ENCODE results near the gene PRRC2C.

PRRC2C gene

DNA sequence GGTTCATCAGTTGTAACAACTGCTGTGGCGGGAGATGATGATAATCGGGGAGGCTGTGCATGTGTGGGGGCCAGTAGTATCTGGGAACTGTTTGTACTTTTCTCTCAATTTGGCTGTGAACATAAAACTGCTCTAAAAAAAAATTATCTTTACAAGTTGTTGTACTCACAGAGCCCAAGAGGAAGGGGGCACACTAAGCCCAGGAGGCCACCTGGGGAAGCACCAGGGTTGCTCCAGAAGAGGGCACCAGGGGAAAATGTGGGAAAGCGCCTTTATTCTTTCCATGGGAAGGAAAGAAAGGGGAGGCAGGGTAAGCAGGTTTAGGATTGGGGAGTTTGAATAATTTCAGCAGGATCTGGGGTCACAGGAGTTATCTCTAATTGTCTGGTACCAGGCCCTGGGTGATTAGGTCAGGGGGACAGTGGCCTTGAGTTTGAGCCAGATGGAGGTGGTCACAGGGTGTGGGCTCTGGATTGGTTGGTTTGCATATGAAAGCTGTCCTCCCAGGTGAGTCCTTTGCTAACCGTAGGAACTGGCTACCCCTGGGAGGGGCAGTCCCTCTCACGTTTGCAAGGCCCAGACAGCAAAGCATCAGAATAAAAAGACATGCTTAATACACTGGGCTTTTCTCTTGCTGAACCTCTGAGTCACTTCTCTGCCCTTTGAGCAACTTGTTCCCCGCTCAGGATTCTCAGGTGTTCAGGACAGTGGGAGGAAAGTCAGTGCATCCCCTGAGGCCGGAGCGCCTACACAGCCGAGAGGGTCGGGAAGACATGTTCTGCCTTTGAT, 155.9 kb downstream of the PRRC2C start:
- DNase-seq, result no peak

GRCh38 chr1:171642197-171642596, 156.9 kb downstream of the PRRC2C start:
- DNase-seq, result no peak
